Uterus (tissue), 4 donors: ENCODE measurements around the gene MRPL43. TPM values are rescaled to one million over a fixed set of nuclear protein-coding genes. Genes with fewer than 3 reads are reported as not detected.

Experiments used
- DNase-seq, 2 donors: peaks; one replicate each; pipeline ENCODE4 v3.0.0-alpha.2; 2019 to 2020
- H3K27ac ChIP-seq, 2 donors: fragments of 200-600 bp; sonication (generic); 1 replicate in 1 of 2; 2 replicates in 1 of 2; pipeline ENCODE4 v1.5.1; 2016 to 2018
- H3K27me3 ChIP-seq, 2 donors: fragments of 200-600 bp; sonication (generic); one replicate each; pipeline ENCODE4 v1.5.1; 2018 to 2019; ENCODE audit warnings: control low read depth in 1 of 2
- H3K36me3 ChIP-seq, 2 donors: fragments of 200-600 bp; sonication (generic); one replicate each; pipeline ENCODE4 v1.5.1; 2019; ENCODE audit warnings: control low read depth in 1 of 2
- H3K4me1 ChIP-seq, 2 donors: fragments of 200-600 bp; sonication (generic); one replicate each; pipeline ENCODE4 v1.5.1; 2018 to 2019; ENCODE audit warnings: control low read depth in 1 of 2
- H3K4me3 ChIP-seq, 2 donors: fragments of 200-600 bp; sonication (generic); 1 replicate in 1 of 2; 2 replicates in 1 of 2; pipeline ENCODE4 v1.5.1; 2018 to 2019; ENCODE audit warnings: mild to moderate bottlenecking in 1 of 2
- H3K9me3 ChIP-seq, 2 donors: fragments of 200-600 bp; sonication (generic); one replicate each; pipeline ENCODE4 v1.5.1; 2019; ENCODE audit warnings: control low read depth in 1 of 2
- CTCF ChIP-seq, 4 experiments: fragments of 200-600 bp in 2 of 4; fragments of 450-650 bp in 2 of 4; sonication (generic) in 2 of 4; IDR thresholded peaks; one replicate each; pipeline ENCODE4 v1.5.1; 2016 to 2019; ENCODE audit warnings: antibody characterized with exemption in 4 of 4, mild to moderate bottlenecking in 2 of 4, moderate library complexity in 1 of 4
- POLR2A ChIP-seq, 2 donors: fragments of 450-650 bp; IDR thresholded peaks; one replicate each; pipeline ENCODE4 v1.6.1; 2016; ENCODE audit warnings: antibody characterized with exemption in 2 of 2, mild to moderate bottlenecking in 1 of 2, moderate library complexity in 1 of 2
- intact Hi-C: fragments of 100-400 bp; cut with DNase I; formaldehyde crosslinking; loops from one replicate; pipeline ENCODE4 v1.15.1; 2023; ENCODE audit warnings: low total_unique reads
- total RNA-seq, 4 donors: library from RNA; depleted of rRNA in 3 of 4; stranded (reverse); fragments of >200 nt in 3 of 4; gene quantifications; one replicate each; pipeline versions ENCODE4 v1.1.0 to v1.2.4, GENCODE V29; 2014 to 2023
- donor health status: DM: yes; HTN: yes; CAD: no.

The MRPL43 gene
- total RNA-seq, 4 donors from 2014 or later: 36.9 to 134 (median 51.8) TPM

- no peaks in the 10 kb centered on the region for H3K27me3 ChIP-seq
- peak overlapping the region; percentile 94 to 98 for H3K27ac ChIP-seq
- H3K4me3 ChIP-seq: no peak overlapping the region
- no peak for DNase-seq
- intact Hi-C loops: no loop called here
- no peaks in the 10 kb centered on the region for H3K9me3 ChIP-seq
- peaks cover 0 to 10% of the 10 kb centered on the region in 2 donors for H3K4me1 ChIP-seq
- H3K36me3 ChIP-seq: no peaks in the 10 kb centered on the region
- no peak for TF ChIP-seq POLR2A (IDR thresholded peaks at IDR 0.05)
- no peak for TF ChIP-seq CTCF (IDR thresholded peaks at IDR 0.05)
Measured at GRCh38 chr10:101033276-101033675, 46.0 kb upstream of the MRPL43 start.

GRCh38 chr10:101032637-101033224 is 45.4 kb upstream of the MRPL43 start:
- peak; percentile 60 to 72 for DNase-seq
- H3K27ac ChIP-seq: peak overlapping the region; percentile 94 to 98
- H3K9me3 ChIP-seq: no peaks in the 10 kb centered on the region
- H3K36me3 ChIP-seq: no peaks in the 10 kb centered on the region
- no peak for TF ChIP-seq CTCF (IDR thresholded peaks at IDR 0.05)
- TF ChIP-seq POLR2A (IDR thresholded peaks at IDR 0.05): no peak
- peaks cover 0 to 10% of the 10 kb centered on the region in 2 donors for H3K4me1 ChIP-seq
- intact Hi-C loops: no loop called here
- H3K27me3 ChIP-seq: no peaks in the 10 kb centered on the region
- H3K4me3 ChIP-seq: peak overlapping the region; percentile 61 to 73

GRCh38 chr10:101031796-101032636 is 44.7 kb upstream of the MRPL43 start:
- DNase-seq: peak; percentile 69 to 78
- TF ChIP-seq CTCF (IDR thresholded peaks at IDR 0.05) (no peak), POLR2A (IDR thresholded peaks at IDR 0.05) (peak; percentile 72 to 84)
- no peaks in the 10 kb centered on the region for H3K27me3 ChIP-seq
- intact Hi-C loops: no loop called here
- peak overlapping the region; percentile 94 to 98 for H3K27ac ChIP-seq
- H3K9me3 ChIP-seq: no peaks in the 10 kb centered on the region
- peak overlapping the region; percentile 61 to 73 for H3K4me3 ChIP-seq
- H3K36me3 ChIP-seq: no peaks in the 10 kb centered on the region
- H3K4me1 ChIP-seq: peaks cover 0 to 10% of the 10 kb centered on the region in 2 donors

GRCh38 chr10:101031128-101031795 is 44.0 kb upstream of the MRPL43 start, which contains the start of the genes PDZD7 and SFXN3:
TSS of gene PDZD7 (minus strand) at chr10:101031129. CDS start at chr10:101030219, 910 bp downstream.
TSS of gene SFXN3 (plus strand) at chr10:101031234. CDS start at chr10:101034695, 3,461 bp downstream.
- peak; percentile 96 for DNase-seq
- H3K9me3 ChIP-seq: no peaks in the 10 kb centered on the region
- intact Hi-C loops: no loop called here
- H3K4me3 ChIP-seq: peak within 1 kb of the TSS; percentile 61 to 73
- peak within 1 kb of the TSS; percentile 94 to 98 for H3K27ac ChIP-seq
- H3K36me3 ChIP-seq: no peaks in the 10 kb centered on the region
- H3K27me3 ChIP-seq: no peaks in the 10 kb centered on the region
- TF ChIP-seq CTCF (IDR thresholded peaks at IDR 0.05) (peak in 1 of 4 experiments; percentile 23), POLR2A (IDR thresholded peaks at IDR 0.05) (peak; percentile 68 to 82)
- H3K4me1 ChIP-seq: peaks cover 0 to 10% of the 10 kb centered on the region in 2 donors
